Brain pericyte (primary cell): ENCODE data around the gene PLAAT4.
A peak's percentile ranks its signal among the peaks of the same experiment; 100 is the strongest.

Experiments used
- DNase-seq: peaks from one replicate; pipeline ENCODE4 v3.0.0-alpha.2; 2012; ENCODE audit warnings: low read depth, low spot score

Gene PLAAT4, protein sequence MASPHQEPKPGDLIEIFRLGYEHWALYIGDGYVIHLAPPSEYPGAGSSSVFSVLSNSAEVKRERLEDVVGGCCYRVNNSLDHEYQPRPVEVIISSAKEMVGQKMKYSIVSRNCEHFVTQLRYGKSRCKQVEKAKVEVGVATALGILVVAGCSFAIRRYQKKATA

GRCh38 chr11:63536669-63537292, at the start of gene PLAAT4:
TSS of gene PLAAT4 (plus strand) at chr11:63536808. CDS start at chr11:63536869, 61 bp downstream.
- DNase-seq = peak; percentile 18

GRCh38 chr11:63488789-63489188, 47.8 kb upstream of the PLAAT4 start:
- no peak for DNase-seq

GRCh38 chr11:63489879-63490278, 46.7 kb upstream of the PLAAT4 start:
- no peak for DNase-seq

GRCh38 chr11:63490551-63491239, 45.9 kb upstream of the PLAAT4 start, which contains the start of gene PLAAT5:
TSS of gene PLAAT5 (minus strand) at chr11:63491167. CDS start at chr11:63491034, 133 bp downstream.
- DNase-seq = no peak

DNA sequence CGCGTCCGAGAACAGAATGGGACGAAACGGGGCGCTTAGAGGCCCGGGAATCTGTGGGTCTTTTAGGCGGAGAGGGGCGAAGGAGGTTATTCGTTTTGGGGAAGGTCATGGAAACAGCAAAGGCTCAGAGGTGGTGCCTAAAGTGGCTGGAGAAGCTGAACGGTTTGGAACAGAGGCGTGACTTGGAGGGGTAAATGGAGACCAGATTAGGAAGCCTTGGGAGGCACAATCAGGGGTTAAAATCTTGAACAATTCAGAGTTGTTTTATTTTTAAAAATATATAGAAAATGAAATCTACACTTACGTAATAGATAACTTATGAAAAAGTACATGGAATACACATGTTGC, 45.4 kb upstream of the PLAAT4 start:
- DNase-seq = no peak

- DNase-seq = no peak
These were observed 44.8 kb upstream of the PLAAT4 start for GRCh38 chr11:63491636-63492372.

- no peak for DNase-seq
These were observed 44.2 kb upstream of the PLAAT4 start for GRCh38 chr11:63492441-63492840.

- DNase-seq = no peak
These were observed 43.5 kb upstream of the PLAAT4 start for GRCh38 chr11:63493127-63493526.

DNA sequence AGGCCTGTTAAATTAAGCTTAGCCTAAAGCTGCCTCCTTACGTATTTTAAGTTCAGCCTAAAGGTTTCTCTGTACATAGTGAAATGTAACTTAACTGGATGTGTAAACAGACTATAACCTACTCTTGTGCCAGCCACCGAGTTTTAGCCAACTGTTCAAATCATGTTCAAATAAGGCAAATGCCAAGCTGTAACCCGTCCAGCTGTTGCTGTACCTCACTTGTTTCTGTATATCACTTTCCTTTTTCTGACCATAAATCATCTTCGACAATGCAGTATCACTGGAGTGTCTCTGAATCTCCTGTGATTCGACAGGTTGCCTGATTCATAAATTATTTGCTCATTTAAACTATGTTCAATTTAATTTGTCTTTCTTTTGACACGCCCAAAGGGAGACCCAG, 41.6 kb upstream of the PLAAT4 start:
- no peak for DNase-seq

- no peak for DNase-seq
These were observed 36.7 kb upstream of the PLAAT4 start for GRCh38 chr11:63499874-63500273.

- no peak for DNase-seq
These were observed 35.4 kb upstream of the PLAAT4 start for GRCh38 chr11:63501236-63501635.

- no peak for DNase-seq
These were observed 34.3 kb upstream of the PLAAT4 start for GRCh38 chr11:63502252-63502820.

GRCh38 chr11:63503492-63503891, 33.1 kb upstream of the PLAAT4 start:
- no peak for DNase-seq

- no peak for DNase-seq
These were observed 32.6 kb upstream of the PLAAT4 start for GRCh38 chr11:63504054-63504453.

GRCh38 chr11:63504933-63505586, 31.5 kb upstream of the PLAAT4 start:
- no peak for DNase-seq

GRCh38 chr11:63505857-63506528, 30.6 kb upstream of the PLAAT4 start, which contains the start of gene LGALS12:
TSS of gene LGALS12 (plus strand) at chr11:63506084. CDS start at chr11:63506459, 375 bp downstream.
- DNase-seq = no peak

DNA sequence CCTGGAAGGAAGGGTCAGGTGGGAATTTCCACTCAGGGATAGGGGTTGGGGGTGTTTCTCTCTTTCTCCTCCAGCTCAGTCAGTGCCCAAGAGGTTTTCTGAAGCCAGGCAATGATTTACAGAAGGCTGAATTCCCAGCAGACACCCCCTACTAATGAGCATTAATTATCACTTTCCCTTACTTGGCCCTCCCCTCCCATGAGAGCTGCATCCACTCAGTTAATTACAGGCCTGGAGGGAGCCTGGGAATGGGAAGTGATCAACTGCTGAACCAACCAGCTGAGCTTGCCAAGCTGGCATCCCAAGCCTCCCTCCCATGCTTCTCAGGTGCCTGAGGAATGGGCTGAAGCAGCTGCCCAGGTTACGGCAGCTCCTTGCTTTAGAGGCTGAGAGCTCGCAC, 29.7 kb upstream of the PLAAT4 start:
- no peak for DNase-seq

DNA sequence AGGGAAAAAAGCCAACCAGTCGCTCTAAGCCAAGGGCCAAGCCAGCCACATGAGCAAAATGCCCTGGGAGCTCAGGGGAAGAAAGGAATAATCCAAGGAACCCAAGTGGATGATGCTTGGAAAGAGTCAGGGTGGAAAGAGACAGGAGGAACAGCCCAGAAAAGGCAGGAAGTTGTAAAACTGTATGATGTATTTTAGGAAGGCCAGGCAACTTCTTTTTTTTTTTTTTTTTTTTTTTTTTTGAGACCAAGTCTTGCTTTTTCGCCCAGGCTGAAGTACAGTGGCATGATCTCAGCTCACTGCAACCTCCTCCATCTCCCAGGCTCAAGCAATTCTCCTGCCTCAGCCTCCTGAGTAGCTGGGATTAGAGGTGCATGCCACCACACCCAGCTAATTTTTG, 29.1 kb upstream of the PLAAT4 start:
- no peak for DNase-seq

- DNase-seq = no peak
These were observed 28.6 kb upstream of the PLAAT4 start for GRCh38 chr11:63508009-63508408.

GRCh38 chr11:63508745-63509144, 27.9 kb upstream of the PLAAT4 start:
- DNase-seq = no peak
